GM12878 (cell line): ENCODE measurements around the gene SLC35F3. TPM values are rescaled to one million over a fixed set of nuclear protein-coding genes. Genes with fewer than 3 reads are reported as not detected.

ENCODE experiments used
- ATAC-seq: fragments of 200-7000 bp; cut with Tn5 transposase; 3 replicates; pipeline ENCODE4 v1.9.1; 2020; ENCODE audit warnings: mild to moderate bottlenecking, moderate library complexity
- BruUV-seq: library from RNA; stranded (reverse); fragments of 400-500 nt; replicated peaks from 2 replicates; lab custom pipeline; 2021; lab: Mats Ljungman, UMichigan
- CTCF ChIA-PET: fragments of 300-600 bp; sonication (Branson Sonifier 250); formaldehyde crosslinking; extraction: SDS; loops from one replicate; lab custom pipeline; 2021; ENCODE audit warnings: inconsistent platforms; lab: Yijun Ruan, JAX
- POLR2A ChIA-PET: fragments of 350-600 bp; formaldehyde crosslinking; extraction: SDS; loops from one replicate; lab custom pipeline; 2021; ENCODE audit warnings: inconsistent platforms; lab: Charles Lee
- RAD21 ChIA-PET: fragments of 300-600 bp; sonication (Branson Sonifier 250); formaldehyde crosslinking; loops from one replicate; lab custom pipeline; 2023; ENCODE audit warnings: antibody characterized with exemption; ENCODE audit not compliant: unreplicated experiment; lab: Charles Lee
- SMC1A ChIA-PET: fragments of 300-600 bp; sonication (Branson Sonifier 250); formaldehyde crosslinking; loops from one replicate; lab custom pipeline; 2023; ENCODE audit not compliant: unreplicated experiment, uncharacterized antibody; lab: Charles Lee
- DNase-seq: peaks from one replicate; pipeline ENCODE4 v3.0.0-alpha.2; 2011; ENCODE audit warnings: low read depth, low spot score
- FAIRE-seq: peaks from 3 replicates; lab custom pipeline; 2011; peaks lifted over from hg19 to GRCh38; lab: Jason Lieb, UNC
- H2AFZ ChIP-seq: 2 replicates; pipeline ENCODE4 v1.6.0; 2011; ENCODE audit warnings: low read depth, low read length, control low read depth; ENCODE audit not compliant: control insufficient read depth
- H3K27ac ChIP-seq: 2 replicates; pipeline ENCODE4 v1.5.1; 2011; ENCODE audit warnings: control low read depth; ENCODE audit not compliant: control insufficient read depth, insufficient read depth
- H3K27me3 ChIP-seq, 2 experiments: replicated peaks in 1 of 2; 2 replicates each; pipeline versions ENCODE4 v1.6.0 to v1.6.1; 2011; ENCODE audit warnings: low read length in 1 of 2; ENCODE audit not compliant: control insufficient read depth in 2 of 2, insufficient read depth in 2 of 2
- H3K36me3 ChIP-seq, 2 experiments: 2 replicates each; pipeline ENCODE4 v1.5.1; 2011; ENCODE audit warnings: low read length in 1 of 2; ENCODE audit not compliant: control insufficient read depth in 2 of 2, insufficient read depth in 2 of 2
- H3K4me1 ChIP-seq: 2 replicates; pipeline ENCODE4 v1.6.1; 2011; ENCODE audit warnings: mild to moderate bottlenecking, low read length, moderate library complexity, mixed read lengths; ENCODE audit not compliant: control insufficient read depth, insufficient read depth
- H3K4me2 ChIP-seq: 2 replicates; pipeline ENCODE4 v1.6.0; 2011; ENCODE audit warnings: control low read depth; ENCODE audit not compliant: control insufficient read depth, insufficient read depth
- H3K4me3 ChIP-seq: fragments of 200-600 bp; sonication (generic); 2 replicates; pipeline ENCODE4 v1.5.1; 2016
- H3K79me2 ChIP-seq: 2 replicates; pipeline ENCODE4 v1.6.0; 2011; ENCODE audit warnings: low read length; ENCODE audit not compliant: control insufficient read depth, insufficient read depth
- H3K9ac ChIP-seq: 2 replicates; pipeline ENCODE4 v1.8.0; 2011; ENCODE audit warnings: low read length, control low read depth, mixed read lengths; ENCODE audit not compliant: control insufficient read depth, insufficient read depth
- H3K9me3 ChIP-seq: replicated peaks from 3 replicates; pipeline ENCODE4 v1.5.1; 2011; ENCODE audit warnings: mild to moderate bottlenecking, low read length; ENCODE audit not compliant: control insufficient read depth, insufficient read depth
- H4K20me1 ChIP-seq: 2 replicates; pipeline ENCODE4 v1.6.0; 2011; ENCODE audit not compliant: control insufficient read depth, insufficient read depth
- CBX3 ChIP-seq: fragments of 200-600 bp; sonication (generic); IDR thresholded peaks from 2 replicates; pipeline ENCODE4 v1.6.1; 2016; ENCODE audit warnings: low read depth, borderline replicate concordance
- CEBPB ChIP-seq, 2 experiments: fragments of 150-350 bp in 1 of 2; IDR thresholded peaks; 2 replicates each; pipeline ENCODE4 v1.6.1; 2012 to 2014; ENCODE audit warnings: low read depth in 2 of 2, low read length in 2 of 2, borderline replicate concordance in 1 of 2, inconsistent platforms in 1 of 2
- GABPA ChIP-seq: IDR thresholded peaks from 2 replicates; pipeline ENCODE4 v1.6.1; 2014; ENCODE audit warnings: antibody characterized with exemption, low read depth, mild to moderate bottlenecking, inconsistent platforms
- HDAC6 ChIP-seq: fragments of 200-600 bp; sonication (generic); IDR thresholded peaks from one replicate; pipeline ENCODE4 v1.8.0; 2017; ENCODE audit warnings: antibody characterized with exemption; ENCODE audit not compliant: unreplicated experiment
- KAT2A ChIP-seq: conservative IDR thresholded peaks from 2 replicates; pipeline ENCODE4 v1.6.1; 2011; ENCODE audit warnings: low read depth, low read length; ENCODE audit not compliant: control insufficient read depth
- MEF2A ChIP-seq: IDR thresholded peaks from 2 replicates; pipeline ENCODE4 v1.6.1; 2011; ENCODE audit warnings: low read depth, mild to moderate bottlenecking, low read length, moderate library complexity; ENCODE audit not compliant: insufficient read depth
- NBN ChIP-seq: fragments of 450-650 bp; IDR thresholded peaks from 2 replicates; pipeline ENCODE4 v1.6.1; 2016
- PKNOX1 ChIP-seq: fragments of 450-650 bp; IDR thresholded peaks from 2 replicates; pipeline ENCODE4 v1.6.1; 2016; ENCODE audit warnings: mild to moderate bottlenecking
- RAD21 ChIP-seq: IDR thresholded peaks from 2 replicates; pipeline ENCODE4 v1.6.1; 2011; ENCODE audit warnings: mild to moderate bottlenecking, low read depth, low read length, moderate library complexity; ENCODE audit not compliant: insufficient read depth
- TBL1XR1 ChIP-seq: IDR thresholded peaks from 2 replicates; pipeline ENCODE4 v1.6.1; 2012; ENCODE audit warnings: low read depth, low read length, improper control_type of control experiment
- ZNF274 ChIP-seq: IDR thresholded peaks from one replicate; pipeline ENCODE4 v1.8.0; 2011; ENCODE audit not compliant: insufficient read length, insufficient read depth
- WGBS: methylation state at CpG from one replicate; pipeline ENCODE4 v1.1.6; 2016; ENCODE audit warnings: low lambda C conversion rate; ENCODE audit not compliant: insufficient replicate concordance, insufficient coverage; ENCODE audit errors: missing lambda C conversion rate; 5-methylcytosine and 5-hydroxymethylcytosine counted together
- in situ Hi-C: fragments of 300-500 bp; cut with MboI; formaldehyde crosslinking; loops from 9 replicates; pipeline ENCODE4 v1.14.3; 2018; ENCODE audit warnings: mixed read lengths
- intact Hi-C: fragments of 100-400 bp; cut with micrococcal nuclease; formaldehyde crosslinking; loops from one replicate; pipeline ENCODE4 v1.14.2; 2022; ENCODE audit not compliant: unreplicated experiment
- polyA plus RNA-seq, 11 experiments: library from polyadenylated mRNA; depleted of rRNA in 4 of 11; unstranded in 6 of 11; stranded (reverse) in 5 of 11; fragments of >200 nt; fragmentation: Nextera tagmentation in 4 of 11; fragmentation: Illumina TruSeq in 1 of 11; extraction: Ambion mirVana in 4 of 11; extraction: Trizol in 1 of 11; gene quantifications; 1 replicate in 1 of 11; 2 replicates in 10 of 11; pipeline versions ENCODE4 v1.2.1 to v1.2.3, GENCODE V29; 2011 to 2016; ENCODE audit warnings: inconsistent platforms in 2 of 11, missing spikeins in 2 of 11, low read depth in 1 of 11
- total RNA-seq, 4 experiments: library from RNA; depleted of rRNA in 3 of 4; stranded (reverse); fragments of >200 nt in 3 of 4; fragmentation: Illumina TruSeq in 1 of 4; extraction: Trizol in 1 of 4; gene quantifications; 2 replicates each; pipeline versions ENCODE4 v1.2.1 to v1.2.3, GENCODE V29; 2013 to 2021
- TF ChIP-seq, protein P1 (sequence below), 3 experiments: IDR thresholded peaks in 2 of 3; conservative IDR thresholded peaks in 1 of 3; 2 replicates each; pipeline ENCODE4 v1.5.1; 2011; ENCODE audit warnings: low read depth in 3 of 3, low read length in 3 of 3, mild to moderate bottlenecking in 3 of 3, control low read depth in 2 of 3, moderate library complexity in 2 of 3, inconsistent platforms in 1 of 3, mixed read lengths in 1 of 3; ENCODE audit not compliant: control insufficient read depth in 2 of 3, insufficient read depth in 1 of 3; ENCODE audit errors: extremely low read depth in 1 of 3
- TF ChIP-seq, protein P2 (sequence below): fragments of 450-650 bp; IDR thresholded peaks from 2 replicates; pipeline ENCODE4 v1.6.1; 2017; ENCODE audit warnings: mild to moderate bottlenecking, moderate library complexity
- TF ChIP-seq, protein P3 (sequence below): IDR thresholded peaks from 2 replicates; pipeline ENCODE4 v1.6.1; 2011; ENCODE audit warnings: mild to moderate bottlenecking, low read depth, low read length, moderate library complexity; ENCODE audit not compliant: insufficient replicate concordance
- TF ChIP-seq, protein P4 (sequence below): IDR thresholded peaks from 2 replicates; pipeline ENCODE4 v1.6.1; 2011; ENCODE audit warnings: low read depth, mild to moderate bottlenecking, low read length, moderate library complexity, borderline replicate concordance; ENCODE audit errors: extremely low read depth

SLC35F3 gene
- total and polyA plus RNA-seq, 10 of the 15 experiments (the other 5 are each of a cell fraction or from before 2014, with no cell fraction given), result 1.0 to 8.6 (median 5.7) TPM

GRCh38 chr1:234119431-234119830 is 215.0 kb downstream of the SLC35F3 start:
- ChIA-PET POLR2A (no interaction called here), SMC1A (interaction anchor here (0.6 to 1.1 kb wide), 3 partner anchors 13 to 190 kb away, joined by 3 read pairs; no protein-coding TSS in a partner anchor), RAD21 (interaction anchor here (0.7 to 0.9 kb wide), 2 partner anchors 94 to 334 kb away, joined by 3 read pairs; no protein-coding TSS in a partner anchor), CTCF (interaction anchor here (0.6 to 2.2 kb wide), 7 partner anchors 9 to 423 kb away, joined by 3 to 8 read pairs (median 3); no protein-coding TSS in a partner anchor)
- in situ Hi-C loops, result loop anchor here (25.0 kb wide), 1 partner anchor 968 kb away; no protein-coding TSS in a partner anchor
- H2AFZ ChIP-seq, result no peak overlapping the region
- no TSS peak for BruUV-seq
- no peaks in the 10 kb centered on the region for H4K20me1 ChIP-seq
- H3K4me2 ChIP-seq, result no peak overlapping the region
- H3K4me3 ChIP-seq, result no peak overlapping the region
- no peak for FAIRE-seq
- ATAC-seq, result no peak
- no peaks in the 10 kb centered on the region for H3K4me1 ChIP-seq
- WGBS, result 46% methylated on average over 5 of the region's 5 CpGs
- H3K9ac ChIP-seq, result no peak overlapping the region
- intact Hi-C loops, result loop anchor here (10.0 kb wide), 2 partner anchors 485 to 1295 kb away; no protein-coding TSS in a partner anchor
- H3K9me3 ChIP-seq, result no peaks in the 10 kb centered on the region
- no peaks in the 10 kb centered on the region for H3K79me2 ChIP-seq
- peaks cover 0 to 6% of the 10 kb centered on the region in 2 experiments; a peak in 1 of 4 replicates for H3K27me3 ChIP-seq
- H3K27ac ChIP-seq, result no peak overlapping the region
- DNase-seq, result no peak
- H3K36me3 ChIP-seq, result no peaks in the 10 kb centered on the region
- TF ChIP-seq CBX3 (no peak), TBL1XR1 (no peak), GABPA (no peak), PKNOX1 (no peak), NBN (no peak), ZNF274 (no peak), KAT2A (no peak), HDAC6 (no peak), CEBPB (IDR thresholded peaks at IDR 0.05; ENCODE audit: borderline replicate concordance in 1 of 2, low read depth in 2 of 2, low read length in 2 of 2) (no peak), MEF2A (no peak), RAD21 (no peak)
- TF ChIP-seq, protein P1, sequence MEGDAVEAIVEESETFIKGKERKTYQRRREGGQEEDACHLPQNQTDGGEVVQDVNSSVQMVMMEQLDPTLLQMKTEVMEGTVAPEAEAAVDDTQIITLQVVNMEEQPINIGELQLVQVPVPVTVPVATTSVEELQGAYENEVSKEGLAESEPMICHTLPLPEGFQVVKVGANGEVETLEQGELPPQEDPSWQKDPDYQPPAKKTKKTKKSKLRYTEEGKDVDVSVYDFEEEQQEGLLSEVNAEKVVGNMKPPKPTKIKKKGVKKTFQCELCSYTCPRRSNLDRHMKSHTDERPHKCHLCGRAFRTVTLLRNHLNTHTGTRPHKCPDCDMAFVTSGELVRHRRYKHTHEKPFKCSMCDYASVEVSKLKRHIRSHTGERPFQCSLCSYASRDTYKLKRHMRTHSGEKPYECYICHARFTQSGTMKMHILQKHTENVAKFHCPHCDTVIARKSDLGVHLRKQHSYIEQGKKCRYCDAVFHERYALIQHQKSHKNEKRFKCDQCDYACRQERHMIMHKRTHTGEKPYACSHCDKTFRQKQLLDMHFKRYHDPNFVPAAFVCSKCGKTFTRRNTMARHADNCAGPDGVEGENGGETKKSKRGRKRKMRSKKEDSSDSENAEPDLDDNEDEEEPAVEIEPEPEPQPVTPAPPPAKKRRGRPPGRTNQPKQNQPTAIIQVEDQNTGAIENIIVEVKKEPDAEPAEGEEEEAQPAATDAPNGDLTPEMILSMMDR (IDR thresholded peaks at IDR 0.05 in 2 of 3, conservative IDR thresholded peaks at IDR 0.05 in 1 of 3; ENCODE audit: control insufficient read depth in 2 of 3, extremely low read depth in 1 of 3, insufficient read depth in 1 of 3, low read depth in 3 of 3, low read length in 3 of 3), result no peak
- TF ChIP-seq, protein P2, sequence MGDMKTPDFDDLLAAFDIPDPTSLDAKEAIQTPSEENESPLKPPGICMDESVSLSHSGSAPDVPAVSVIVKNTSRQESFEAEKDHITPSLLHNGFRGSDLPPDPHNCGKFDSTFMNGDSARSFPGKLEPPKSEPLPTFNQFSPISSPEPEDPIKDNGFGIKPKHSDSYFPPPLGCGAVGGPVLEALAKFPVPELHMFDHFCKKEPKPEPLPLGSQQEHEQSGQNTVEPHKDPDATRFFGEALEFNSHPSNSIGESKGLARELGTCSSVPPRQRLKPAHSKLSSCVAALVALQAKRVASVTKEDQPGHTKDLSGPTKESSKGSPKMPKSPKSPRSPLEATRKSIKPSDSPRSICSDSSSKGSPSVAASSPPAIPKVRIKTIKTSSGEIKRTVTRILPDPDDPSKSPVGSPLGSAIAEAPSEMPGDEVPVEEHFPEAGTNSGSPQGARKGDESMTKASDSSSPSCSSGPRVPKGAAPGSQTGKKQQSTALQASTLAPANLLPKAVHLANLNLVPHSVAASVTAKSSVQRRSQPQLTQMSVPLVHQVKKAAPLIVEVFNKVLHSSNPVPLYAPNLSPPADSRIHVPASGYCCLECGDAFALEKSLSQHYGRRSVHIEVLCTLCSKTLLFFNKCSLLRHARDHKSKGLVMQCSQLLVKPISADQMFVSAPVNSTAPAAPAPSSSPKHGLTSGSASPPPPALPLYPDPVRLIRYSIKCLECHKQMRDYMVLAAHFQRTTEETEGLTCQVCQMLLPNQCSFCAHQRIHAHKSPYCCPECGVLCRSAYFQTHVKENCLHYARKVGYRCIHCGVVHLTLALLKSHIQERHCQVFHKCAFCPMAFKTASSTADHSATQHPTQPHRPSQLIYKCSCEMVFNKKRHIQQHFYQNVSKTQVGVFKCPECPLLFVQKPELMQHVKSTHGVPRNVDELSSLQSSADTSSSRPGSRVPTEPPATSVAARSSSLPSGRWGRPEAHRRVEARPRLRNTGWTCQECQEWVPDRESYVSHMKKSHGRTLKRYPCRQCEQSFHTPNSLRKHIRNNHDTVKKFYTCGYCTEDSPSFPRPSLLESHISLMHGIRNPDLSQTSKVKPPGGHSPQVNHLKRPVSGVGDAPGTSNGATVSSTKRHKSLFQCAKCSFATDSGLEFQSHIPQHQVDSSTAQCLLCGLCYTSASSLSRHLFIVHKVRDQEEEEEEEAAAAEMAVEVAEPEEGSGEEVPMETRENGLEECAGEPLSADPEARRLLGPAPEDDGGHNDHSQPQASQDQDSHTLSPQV, result no peak
- TF ChIP-seq, protein P3, sequence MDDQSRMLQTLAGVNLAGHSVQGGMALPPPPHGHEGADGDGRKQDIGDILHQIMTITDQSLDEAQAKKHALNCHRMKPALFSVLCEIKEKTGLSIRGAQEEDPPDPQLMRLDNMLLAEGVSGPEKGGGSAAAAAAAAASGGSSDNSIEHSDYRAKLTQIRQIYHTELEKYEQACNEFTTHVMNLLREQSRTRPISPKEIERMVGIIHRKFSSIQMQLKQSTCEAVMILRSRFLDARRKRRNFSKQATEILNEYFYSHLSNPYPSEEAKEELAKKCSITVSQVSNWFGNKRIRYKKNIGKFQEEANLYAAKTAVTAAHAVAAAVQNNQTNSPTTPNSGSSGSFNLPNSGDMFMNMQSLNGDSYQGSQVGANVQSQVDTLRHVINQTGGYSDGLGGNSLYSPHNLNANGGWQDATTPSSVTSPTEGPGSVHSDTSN, result no peak
- TF ChIP-seq, protein P4, sequence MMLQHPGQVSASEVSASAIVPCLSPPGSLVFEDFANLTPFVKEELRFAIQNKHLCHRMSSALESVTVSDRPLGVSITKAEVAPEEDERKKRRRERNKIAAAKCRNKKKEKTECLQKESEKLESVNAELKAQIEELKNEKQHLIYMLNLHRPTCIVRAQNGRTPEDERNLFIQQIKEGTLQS, result no peak
